ENCODE measurements around the gene STS. TPM values are rescaled to one million over a fixed set of nuclear protein-coding genes. Genes with fewer than 3 reads are reported as not detected.

STS gene
- total RNA-seq, 4 donors from 2014 or later: 5.4 to 9.3 (median 6.7) TPM

DNA sequence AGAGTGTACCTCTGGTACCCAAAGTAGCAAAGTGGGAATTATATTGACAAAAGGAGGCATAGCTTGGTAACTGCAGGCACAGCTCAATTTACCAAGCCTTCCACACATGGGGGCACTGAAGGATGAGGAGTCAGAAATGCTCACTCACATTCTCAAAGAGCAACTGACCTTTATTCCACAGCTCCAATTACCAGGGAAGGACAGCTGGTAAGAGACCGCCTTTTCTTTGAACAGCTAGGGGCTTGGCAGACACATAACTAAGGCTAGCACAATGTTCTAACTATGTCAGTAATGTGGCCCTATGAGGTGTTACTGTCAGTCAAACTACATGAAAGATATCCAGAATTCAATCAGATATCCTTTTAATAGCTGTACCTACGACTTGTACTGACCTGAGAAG lies 20.5 kb upstream of the STS start:
- WGBS, 2 donors: 90 to 93% methylated on average over 2 of the region's 2 CpGs
- Histone ChIP-seq H3K9me3 (no peaks in the 10 kb centered on the region), H3K4me3 (replicated peaks in 1 of 3) (no peak overlapping the region), H3K4me1 (peaks cover 0 to 4% of the 10 kb centered on the region in 2 donors), H3K27me3 (no peaks in the 10 kb centered on the region), H3K27ac (no peak overlapping the region), H3K36me3 (no peaks in the 10 kb centered on the region)
- intact Hi-C loops (cut with DNase I): no loop called here
- no peak for DNase-seq
- TF ChIP-seq, protein P1, sequence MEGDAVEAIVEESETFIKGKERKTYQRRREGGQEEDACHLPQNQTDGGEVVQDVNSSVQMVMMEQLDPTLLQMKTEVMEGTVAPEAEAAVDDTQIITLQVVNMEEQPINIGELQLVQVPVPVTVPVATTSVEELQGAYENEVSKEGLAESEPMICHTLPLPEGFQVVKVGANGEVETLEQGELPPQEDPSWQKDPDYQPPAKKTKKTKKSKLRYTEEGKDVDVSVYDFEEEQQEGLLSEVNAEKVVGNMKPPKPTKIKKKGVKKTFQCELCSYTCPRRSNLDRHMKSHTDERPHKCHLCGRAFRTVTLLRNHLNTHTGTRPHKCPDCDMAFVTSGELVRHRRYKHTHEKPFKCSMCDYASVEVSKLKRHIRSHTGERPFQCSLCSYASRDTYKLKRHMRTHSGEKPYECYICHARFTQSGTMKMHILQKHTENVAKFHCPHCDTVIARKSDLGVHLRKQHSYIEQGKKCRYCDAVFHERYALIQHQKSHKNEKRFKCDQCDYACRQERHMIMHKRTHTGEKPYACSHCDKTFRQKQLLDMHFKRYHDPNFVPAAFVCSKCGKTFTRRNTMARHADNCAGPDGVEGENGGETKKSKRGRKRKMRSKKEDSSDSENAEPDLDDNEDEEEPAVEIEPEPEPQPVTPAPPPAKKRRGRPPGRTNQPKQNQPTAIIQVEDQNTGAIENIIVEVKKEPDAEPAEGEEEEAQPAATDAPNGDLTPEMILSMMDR (IDR thresholded peaks at IDR 0.05): no peak
- TF ChIP-seq POLR2A (IDR thresholded peaks at IDR 0.05): no peak

DNA sequence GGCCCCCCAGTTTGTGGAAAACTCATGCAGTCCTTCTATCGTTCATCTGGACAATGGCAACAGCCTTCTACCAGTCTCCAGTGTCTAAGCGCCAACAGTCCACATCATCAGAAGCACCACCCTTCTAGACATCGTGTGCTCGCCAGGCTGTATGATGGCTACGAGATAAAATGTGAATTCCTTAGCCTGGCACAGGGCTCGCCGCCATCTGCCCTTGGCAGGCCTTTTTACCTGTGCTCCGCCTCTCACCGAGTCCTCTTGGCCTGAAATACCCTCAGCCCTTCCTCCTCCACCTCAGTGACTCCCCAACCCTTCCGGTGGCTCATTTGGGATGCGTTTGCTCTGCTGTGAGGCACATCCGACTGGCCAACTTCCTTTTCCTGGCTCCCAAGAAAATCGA lies 15.9 kb upstream of the STS start:
- Histone ChIP-seq H3K27me3 (no peaks in the 10 kb centered on the region), H3K36me3 (no peaks in the 10 kb centered on the region), H3K4me1 (peaks cover 11 to 22% of the 10 kb centered on the region in 2 donors), H3K9me3 (no peaks in the 10 kb centered on the region), H3K27ac (peak overlapping the region in 2 of 3 donors; percentile 41 to 52), H3K4me3 (replicated peaks in 1 of 3) (no peak overlapping the region)
- TF ChIP-seq, protein P1 (IDR thresholded peaks at IDR 0.05): no peak
- no peak for TF ChIP-seq POLR2A (IDR thresholded peaks at IDR 0.05)
- WGBS, 2 donors: 82 to 94% methylated on average over 12 to 13 of the region's 13 CpGs
- no peak for DNase-seq
- intact Hi-C loops (cut with DNase I): no loop called here

DNA sequence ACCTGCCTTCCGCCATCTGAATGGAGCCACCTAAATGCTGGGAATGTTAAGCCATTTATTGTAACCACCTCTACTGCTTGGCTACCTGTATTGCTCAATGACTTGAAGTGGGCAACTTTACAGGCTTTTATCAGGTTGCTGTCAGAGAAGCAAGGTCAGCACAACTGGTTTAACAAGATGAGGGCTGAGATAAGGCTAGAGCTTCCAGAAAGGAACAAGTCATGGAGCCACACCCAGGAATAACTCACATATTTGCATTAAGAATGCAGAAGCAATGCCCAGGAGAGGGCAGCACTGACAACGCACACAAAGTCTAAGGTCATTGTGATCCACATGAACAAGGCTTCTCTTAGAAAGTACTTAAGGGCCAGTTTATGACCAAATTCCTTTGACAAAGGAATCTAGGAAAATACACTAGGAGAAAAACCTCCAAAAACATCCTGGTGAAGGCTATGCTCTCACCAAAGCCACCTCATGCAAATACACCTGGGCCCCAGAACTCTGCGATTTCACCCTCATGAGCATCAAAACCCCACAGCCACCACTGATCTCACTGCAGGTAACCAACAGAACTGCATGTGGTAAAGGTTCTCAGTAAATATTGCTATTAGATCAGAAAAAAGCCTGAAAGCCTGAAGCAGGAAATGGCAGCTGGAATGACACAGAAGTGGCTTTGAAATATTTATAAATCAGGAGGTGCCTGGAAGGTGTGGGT lies 15.0 kb upstream of the STS start:
- no peak overlapping the region for H3K4me3 ChIP-seq (replicated peaks in 1 of 3)
- H3K27me3 ChIP-seq: no peaks in the 10 kb centered on the region
- H3K4me1 ChIP-seq: peaks cover 11 to 22% of the 10 kb centered on the region in 2 donors
- no peak for TF ChIP-seq POLR2A (IDR thresholded peaks at IDR 0.05)
- TF ChIP-seq, protein P1 (IDR thresholded peaks at IDR 0.05): peak in 4 of 6 experiments; percentile 29 to 55 (median 40)
- H3K27ac ChIP-seq: peak overlapping the region; percentile 41 to 52 (median 46)
- no peaks in the 10 kb centered on the region for H3K9me3 ChIP-seq
- intact Hi-C loops (cut with DNase I): no loop called here
- 60 to 72% methylated on average over 3 of the region's 3 CpGs for WGBS, 2 donors
- DNase-seq: peak; percentile 55 to 58
- H3K36me3 ChIP-seq: no peaks in the 10 kb centered on the region

DNA sequence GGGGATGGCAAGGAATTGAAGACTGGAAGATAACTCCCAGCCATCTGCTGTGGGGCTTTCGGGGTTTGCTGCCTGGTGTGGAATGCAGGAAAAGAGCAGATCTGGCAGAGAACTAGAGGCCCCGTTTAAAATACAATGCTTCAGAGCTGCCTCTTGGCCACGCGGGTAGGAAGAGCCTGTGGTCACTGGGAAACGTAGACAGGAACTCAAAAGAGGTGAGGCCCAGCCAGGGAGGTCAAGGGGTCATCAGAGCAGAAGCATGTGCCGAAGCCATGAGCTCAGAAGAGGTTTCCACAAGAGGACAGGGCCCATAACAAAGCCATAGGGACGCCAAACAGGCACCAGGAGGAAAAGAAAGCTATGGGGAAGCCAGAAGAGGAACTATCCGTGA lies 14.5 kb upstream of the STS start:
- DNase-seq: peak in 1 of 2 donors; percentile 10
- H3K27ac ChIP-seq: peak overlapping the region in 2 of 3 donors; percentile 41 to 46

GRCh38 chrX:7134981-7135380 lies 12.5 kb upstream of the STS start:
- Histone ChIP-seq H3K4me1 (peaks cover 11 to 22% of the 10 kb centered on the region in 2 donors), H3K27me3 (no peaks in the 10 kb centered on the region), H3K36me3 (no peaks in the 10 kb centered on the region), H3K27ac (no peak overlapping the region), H3K4me3 (replicated peaks in 1 of 3) (no peak overlapping the region), H3K9me3 (no peaks in the 10 kb centered on the region)
- intact Hi-C loops (cut with DNase I): no loop called here
- TF ChIP-seq, protein P1 (IDR thresholded peaks at IDR 0.05): no peak
- no peak for TF ChIP-seq POLR2A (IDR thresholded peaks at IDR 0.05)
- 96 to 98% methylated on average over 2 of the region's 2 CpGs for WGBS, 2 donors
- DNase-seq: no peak

More for the DNA sequence above, 14.5 kb upstream of the STS start:
- no peak overlapping the region for H3K4me3 ChIP-seq (replicated peaks in 1 of 3)
- H3K36me3 ChIP-seq: no peaks in the 10 kb centered on the region
- no peaks in the 10 kb centered on the region for H3K27me3 ChIP-seq
- TF ChIP-seq POLR2A (IDR thresholded peaks at IDR 0.05): no peak
- TF ChIP-seq, protein P1 (IDR thresholded peaks at IDR 0.05): no peak
- H3K4me1 ChIP-seq: peaks cover 11 to 22% of the 10 kb centered on the region in 2 donors
- intact Hi-C loops (cut with DNase I): no loop called here
- no peaks in the 10 kb centered on the region for H3K9me3 ChIP-seq
- WGBS, 2 donors: 28 to 43% methylated on average over 8 of the region's 8 CpGs
